VCaP (cell line): Measurements from ENCODE around the gene LDHD.
A peak's percentile ranks its signal among the peaks of the same experiment; 100 is the strongest.

ENCODE experiments used
- H3K27ac ChIP-seq: fragments of 450-650 bp; 2 replicates; pipeline ENCODE4 v1.5.1; 2017
- TF ChIP-seq, protein P1 (sequence below): fragments of 450-650 bp; conservative IDR thresholded peaks from 2 replicates; pipeline ENCODE4 v1.5.1; 2017; ENCODE audit warnings: mild to moderate bottlenecking, moderate library complexity

The LDHD gene

DNA sequence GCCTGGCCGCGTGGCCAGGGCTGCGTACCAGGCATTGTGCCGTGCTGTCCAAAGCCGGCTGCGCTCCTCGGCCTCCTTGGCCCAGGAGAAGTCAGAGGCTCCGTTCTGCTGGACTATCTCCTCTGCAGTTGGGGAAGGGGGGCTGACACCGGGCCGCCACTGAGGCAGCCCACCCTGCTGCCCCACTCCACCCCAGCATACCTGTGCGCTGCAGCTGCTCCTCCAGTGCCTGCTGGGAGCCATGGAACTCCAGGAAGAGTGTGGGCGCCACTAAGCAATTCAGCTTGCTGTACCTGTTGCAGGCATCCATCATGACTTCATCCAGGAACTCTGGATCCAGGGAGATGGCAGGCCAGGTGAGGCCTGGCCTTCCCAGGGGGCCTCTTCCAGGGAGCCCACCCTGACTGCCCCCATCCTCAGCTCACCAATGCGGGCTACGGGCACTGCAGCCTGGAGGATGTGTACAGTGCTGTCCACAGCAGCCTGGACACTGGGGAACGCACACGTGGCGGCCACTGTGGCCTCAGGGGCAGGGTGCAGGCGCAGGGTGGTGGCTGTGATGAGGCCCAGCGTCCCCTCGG lies 2.9 kb downstream of the LDHD start:
- TF ChIP-seq, protein P1, sequence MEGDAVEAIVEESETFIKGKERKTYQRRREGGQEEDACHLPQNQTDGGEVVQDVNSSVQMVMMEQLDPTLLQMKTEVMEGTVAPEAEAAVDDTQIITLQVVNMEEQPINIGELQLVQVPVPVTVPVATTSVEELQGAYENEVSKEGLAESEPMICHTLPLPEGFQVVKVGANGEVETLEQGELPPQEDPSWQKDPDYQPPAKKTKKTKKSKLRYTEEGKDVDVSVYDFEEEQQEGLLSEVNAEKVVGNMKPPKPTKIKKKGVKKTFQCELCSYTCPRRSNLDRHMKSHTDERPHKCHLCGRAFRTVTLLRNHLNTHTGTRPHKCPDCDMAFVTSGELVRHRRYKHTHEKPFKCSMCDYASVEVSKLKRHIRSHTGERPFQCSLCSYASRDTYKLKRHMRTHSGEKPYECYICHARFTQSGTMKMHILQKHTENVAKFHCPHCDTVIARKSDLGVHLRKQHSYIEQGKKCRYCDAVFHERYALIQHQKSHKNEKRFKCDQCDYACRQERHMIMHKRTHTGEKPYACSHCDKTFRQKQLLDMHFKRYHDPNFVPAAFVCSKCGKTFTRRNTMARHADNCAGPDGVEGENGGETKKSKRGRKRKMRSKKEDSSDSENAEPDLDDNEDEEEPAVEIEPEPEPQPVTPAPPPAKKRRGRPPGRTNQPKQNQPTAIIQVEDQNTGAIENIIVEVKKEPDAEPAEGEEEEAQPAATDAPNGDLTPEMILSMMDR: no peak
- no peak overlapping the region for H3K27ac ChIP-seq

DNA sequence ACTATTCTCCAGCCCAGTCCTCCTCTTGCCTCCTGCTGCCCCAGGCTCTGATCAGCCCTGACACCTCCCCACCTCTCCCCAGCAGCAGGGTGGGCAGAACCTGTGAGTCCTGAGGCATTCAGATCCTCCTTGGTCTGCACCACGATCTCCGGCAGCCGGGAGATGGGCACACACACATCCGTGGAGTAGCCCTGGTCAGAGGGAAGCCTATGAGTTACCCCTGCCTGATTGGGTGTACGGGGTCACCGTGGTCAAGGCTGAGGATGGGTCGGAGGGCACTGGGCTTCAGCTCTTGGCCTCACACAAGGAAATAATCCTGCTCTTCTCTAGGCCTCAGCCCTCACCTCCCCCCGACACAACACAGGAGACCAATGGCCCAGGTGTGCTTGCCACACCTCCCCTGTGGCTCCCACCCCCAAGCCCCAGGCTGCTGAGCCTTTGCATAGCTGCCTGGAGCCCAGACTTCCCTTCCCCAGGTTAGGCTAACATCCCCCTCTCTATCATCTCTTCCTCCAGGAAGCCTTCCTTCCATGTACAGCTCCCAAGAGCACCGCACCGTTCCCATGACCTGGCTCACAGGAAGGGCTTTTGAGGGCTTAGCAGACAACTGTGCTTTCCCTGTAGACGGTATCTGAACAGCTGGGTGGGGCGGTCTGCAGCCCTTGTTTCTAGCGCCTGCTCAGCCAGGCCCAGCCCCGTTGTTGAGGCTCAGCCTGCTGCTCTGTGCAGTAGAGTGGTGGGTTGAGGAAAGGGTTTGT lies 3.7 kb downstream of the LDHD start:
- H3K27ac ChIP-seq: no peak overlapping the region
- TF ChIP-seq, protein P1: no peak

DNA sequence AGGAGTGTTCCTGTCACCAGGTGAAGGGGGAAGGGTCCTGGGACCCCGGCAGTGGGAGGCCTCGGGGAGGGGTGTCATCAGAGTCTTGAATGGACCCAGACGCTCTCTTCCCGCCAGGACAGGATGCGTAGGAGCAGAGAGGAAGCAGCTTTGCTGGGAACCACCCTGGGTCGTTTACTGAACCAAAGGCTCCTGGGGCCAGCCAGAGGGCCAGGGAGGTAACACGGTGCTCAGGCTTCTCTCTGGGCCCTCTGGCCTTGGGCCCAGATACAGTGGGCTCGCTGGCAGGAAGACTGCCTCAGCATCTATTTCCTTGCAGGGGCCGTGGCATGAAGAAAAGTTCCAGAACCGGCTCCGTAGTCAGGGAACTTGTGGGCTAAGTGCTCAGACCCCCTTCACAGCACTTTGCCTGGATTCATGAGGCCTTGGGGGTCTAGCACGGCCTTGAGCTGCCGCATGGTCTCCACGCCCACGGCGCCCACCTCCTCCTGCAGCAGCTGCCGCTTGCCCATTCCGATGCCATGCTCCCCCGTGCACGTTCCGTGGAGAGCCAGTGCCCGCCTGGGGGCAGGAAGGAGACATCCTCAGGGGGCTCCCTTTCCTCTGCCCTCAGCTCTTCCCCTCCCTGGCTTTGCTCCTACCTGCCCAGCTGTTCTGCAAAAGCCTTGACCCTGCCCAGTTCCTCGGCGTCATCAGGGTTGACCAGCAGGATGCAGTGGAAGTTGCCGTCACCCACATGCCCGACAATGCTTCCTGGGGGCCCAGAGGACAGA lies 4.4 kb downstream of the LDHD start:
- TF ChIP-seq, protein P1: no peak
- H3K27ac ChIP-seq: no peak overlapping the region

DNA sequence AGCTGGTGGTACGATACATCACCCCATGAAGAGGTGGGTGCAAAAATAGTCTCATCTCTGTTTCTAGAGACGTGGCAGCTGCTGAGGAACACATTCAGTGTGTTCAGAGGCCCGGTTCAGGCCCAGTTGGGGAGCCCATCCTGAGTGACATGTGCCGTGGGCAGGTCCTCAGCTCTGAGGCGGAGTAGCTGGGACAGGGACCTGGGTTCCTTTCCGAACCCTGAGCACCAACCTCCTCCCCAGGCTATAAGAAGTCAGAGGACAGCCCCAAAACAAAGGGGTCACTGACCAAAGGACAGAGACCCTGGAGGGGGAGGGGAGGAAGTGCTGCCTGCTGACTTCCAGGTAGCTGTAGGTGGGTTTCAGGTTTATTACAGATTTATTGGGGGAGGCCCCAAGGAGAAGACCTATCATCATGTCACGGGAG lies 5.1 kb downstream of the LDHD start:
- peak overlapping the region; percentile 61; the same call in 1 of the 2 replicates for H3K27ac ChIP-seq
- TF ChIP-seq, protein P1: peak; percentile 31

DNA sequence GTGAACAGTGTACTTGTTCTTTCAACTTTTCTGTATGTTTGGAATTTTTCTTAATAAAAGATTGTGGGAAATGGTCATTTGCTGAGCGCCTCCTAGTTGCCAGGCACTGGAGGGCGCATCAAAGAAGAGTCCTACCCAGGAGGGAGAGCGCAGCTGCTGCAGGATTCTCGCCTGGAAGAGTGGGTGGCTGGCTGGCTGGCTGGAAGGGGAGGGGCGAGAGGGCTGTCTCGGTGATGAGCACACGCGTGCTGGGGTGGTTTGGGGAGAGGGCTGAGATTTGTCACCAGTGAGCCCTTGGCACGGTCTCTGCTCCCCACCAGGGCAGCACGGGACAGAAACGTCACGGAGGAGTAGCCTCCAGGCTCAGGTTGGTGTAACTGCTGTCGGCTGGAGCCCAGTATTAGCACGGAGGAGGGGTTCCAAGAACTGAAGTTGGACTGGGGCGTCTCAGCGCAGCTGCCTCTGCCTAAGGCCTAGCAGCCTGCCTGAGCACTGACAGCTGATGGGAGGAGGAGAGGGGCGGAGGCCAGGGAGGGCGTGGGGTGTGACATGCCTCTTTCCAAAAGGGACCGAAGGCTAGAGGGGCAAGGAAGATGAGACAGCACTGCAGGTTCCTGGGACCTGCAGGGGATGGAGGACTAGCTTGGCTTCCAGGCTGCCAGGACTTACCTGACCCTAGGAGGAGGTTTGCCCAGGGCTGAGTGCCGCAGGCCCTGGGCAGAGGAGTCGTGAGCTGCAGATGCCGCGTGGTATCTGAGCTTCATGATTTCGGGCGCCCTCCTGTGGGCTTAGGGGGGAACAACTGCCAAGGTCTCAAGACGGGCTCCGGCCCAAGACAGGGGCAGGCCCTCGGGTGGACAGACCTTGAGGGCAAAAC lies 5.7 kb downstream of the LDHD start:
- peak overlapping the region; percentile 61; the same call in 1 of the 2 replicates for H3K27ac ChIP-seq

DNA sequence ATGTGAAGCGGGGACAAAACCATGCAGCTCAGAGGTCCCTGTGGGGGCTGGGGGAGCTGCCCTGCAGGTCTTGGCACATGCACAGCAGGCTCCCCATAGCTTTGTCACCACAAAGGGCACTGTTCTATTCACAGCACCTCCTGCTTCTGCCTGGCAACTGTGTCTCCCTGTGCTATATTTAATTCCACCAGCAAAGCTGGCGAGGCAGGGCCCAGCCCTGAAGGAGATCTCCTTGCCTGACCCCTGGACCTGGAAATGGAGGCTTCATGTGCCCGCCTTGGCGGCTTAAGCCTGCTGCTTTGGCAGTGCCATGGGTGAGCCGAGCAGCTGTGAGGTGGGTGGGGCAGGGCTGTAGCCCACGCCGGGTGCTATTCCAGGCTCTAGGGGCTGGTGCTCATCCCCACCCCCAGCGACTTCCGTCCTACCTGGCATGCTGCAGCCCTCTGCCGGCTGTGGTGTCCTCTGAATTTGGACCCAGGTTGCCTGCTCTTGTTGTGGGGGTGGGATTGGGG lies 6.8 kb downstream of the LDHD start:
- TF ChIP-seq, protein P1: no peak
- H3K27ac ChIP-seq: peak overlapping the region; percentile 61

More for the DNA sequence above, 5.7 kb downstream of the LDHD start:
- TF ChIP-seq, protein P1: peak; percentile 80
